AG04450 (cell line): ENCODE results near the gene MISP3. TPM values are rescaled to one million over a fixed set of nuclear protein-coding genes. Genes with fewer than 3 reads are reported as not detected.
A peak's percentile ranks its signal among the peaks of the same experiment; 100 is the strongest.

Experiments
- CTCF ChIA-PET: fragments of 300-600, 350-600 bp; formaldehyde crosslinking; extraction: SDS; loops from one replicate; lab custom pipeline; 2022; ENCODE audit warnings: antibody characterized with exemption, inconsistent platforms; lab: Charles Lee
- POLR2A ChIA-PET: fragments of 350-600 bp; formaldehyde crosslinking; extraction: SDS; loops from one replicate; lab custom pipeline; 2021; ENCODE audit warnings: antibody characterized with exemption, inconsistent platforms; lab: Yijun Ruan, JAX
- DNase-seq: peaks from one replicate; pipeline ENCODE4 v3.0.0-alpha.2; 2011; ENCODE audit warnings: low read depth, low spot score
- H3K27ac ChIP-seq: one replicate; pipeline ENCODE4 v1.5.1; 2012; ENCODE audit warnings: low read depth, low read length, control low read depth
- H3K27me3 ChIP-seq: one replicate; pipeline ENCODE4 v1.6.0; 2012; ENCODE audit warnings: low read length; ENCODE audit not compliant: control insufficient read depth, insufficient read depth
- H3K4me3 ChIP-seq: 2 replicates; pipeline ENCODE4 v1.5.1; 2011; ENCODE audit warnings: mild to moderate bottlenecking, low read depth, low read length, control low read depth
- H3K9me3 ChIP-seq: 2 replicates; pipeline ENCODE4 v1.5.1; 2012; ENCODE audit warnings: low read length; ENCODE audit not compliant: control insufficient read depth, insufficient read depth
- polyA plus RNA-seq: library from polyadenylated mRNA; depleted of rRNA; stranded (reverse); fragments of >200 nt; gene quantifications from 2 replicates; pipeline ENCODE4 v1.2.3, GENCODE V29; 2011
- TF ChIP-seq, protein P1 (sequence below): IDR thresholded peaks from 2 replicates; pipeline ENCODE4 v1.5.1; 2011; ENCODE audit warnings: low read depth, low read length, control low read depth, inconsistent platforms

Gene MISP3
- polyA plus RNA-seq, 1 experiment: 0.27 TPM

- ChIA-PET CTCF (no interaction called here), POLR2A (no interaction called here)
- TF ChIP-seq, protein P1, sequence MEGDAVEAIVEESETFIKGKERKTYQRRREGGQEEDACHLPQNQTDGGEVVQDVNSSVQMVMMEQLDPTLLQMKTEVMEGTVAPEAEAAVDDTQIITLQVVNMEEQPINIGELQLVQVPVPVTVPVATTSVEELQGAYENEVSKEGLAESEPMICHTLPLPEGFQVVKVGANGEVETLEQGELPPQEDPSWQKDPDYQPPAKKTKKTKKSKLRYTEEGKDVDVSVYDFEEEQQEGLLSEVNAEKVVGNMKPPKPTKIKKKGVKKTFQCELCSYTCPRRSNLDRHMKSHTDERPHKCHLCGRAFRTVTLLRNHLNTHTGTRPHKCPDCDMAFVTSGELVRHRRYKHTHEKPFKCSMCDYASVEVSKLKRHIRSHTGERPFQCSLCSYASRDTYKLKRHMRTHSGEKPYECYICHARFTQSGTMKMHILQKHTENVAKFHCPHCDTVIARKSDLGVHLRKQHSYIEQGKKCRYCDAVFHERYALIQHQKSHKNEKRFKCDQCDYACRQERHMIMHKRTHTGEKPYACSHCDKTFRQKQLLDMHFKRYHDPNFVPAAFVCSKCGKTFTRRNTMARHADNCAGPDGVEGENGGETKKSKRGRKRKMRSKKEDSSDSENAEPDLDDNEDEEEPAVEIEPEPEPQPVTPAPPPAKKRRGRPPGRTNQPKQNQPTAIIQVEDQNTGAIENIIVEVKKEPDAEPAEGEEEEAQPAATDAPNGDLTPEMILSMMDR: no peak
- DNase-seq: no peak
- H3K4me3 ChIP-seq: no peak overlapping the region
- H3K27me3 ChIP-seq: peaks cover 14% of the 10 kb centered on the region
- no peak overlapping the region for H3K27ac ChIP-seq
- no peaks in the 10 kb centered on the region for H3K9me3 ChIP-seq
Measured at GRCh38 chr19:14063105-14063504, 9.5 kb upstream of the MISP3 start.

DNA sequence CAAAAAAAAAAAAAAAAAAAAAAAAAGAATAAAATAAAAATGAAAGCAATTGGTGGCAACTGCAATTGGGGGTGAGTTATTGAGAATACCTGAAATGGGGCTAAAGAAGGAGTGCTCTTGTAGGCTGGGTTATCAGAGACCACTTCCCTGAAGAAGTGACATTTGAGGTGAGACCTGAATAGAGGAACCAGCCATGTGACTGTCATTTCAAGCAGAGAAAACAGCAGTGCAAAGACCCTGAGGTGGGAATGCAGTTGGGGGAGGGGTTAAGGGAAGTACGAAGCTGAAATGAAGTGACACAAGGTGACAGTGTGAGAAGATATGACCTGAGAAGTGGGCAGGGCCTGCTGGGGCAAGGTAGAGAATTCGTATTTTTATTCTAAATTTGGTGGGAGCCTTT is 6.5 kb upstream of the MISP3 start:
- ChIA-PET POLR2A (no interaction called here), CTCF (no interaction called here)
- H3K27ac ChIP-seq: no peak overlapping the region
- TF ChIP-seq, protein P1: no peak
- no peaks in the 10 kb centered on the region for H3K27me3 ChIP-seq
- no peaks in the 10 kb centered on the region; the same call in 1 of the 2 replicates for H3K9me3 ChIP-seq
- H3K4me3 ChIP-seq: no peak overlapping the region
- no peak for DNase-seq

- ChIA-PET CTCF (interaction anchor here (0.6 to 6.4 kb wide), 4 partner anchors 10 to 191 kb away, joined by 3 to 68 read pairs (median 10); partner anchors contain the start of genes ASF1B and PALM3), POLR2A (no interaction called here)
- no peak for DNase-seq
- Histone ChIP-seq H3K27ac (no peak overlapping the region), H3K27me3 (no peaks in the 10 kb centered on the region), H3K4me3 (no peak overlapping the region), H3K9me3 (no peaks in the 10 kb centered on the region; the same call in 1 of the 2 replicates)
- TF ChIP-seq, protein P1: no peak
Measured at GRCh38 chr19:14070268-14071050, 2.1 kb upstream of the MISP3 start.

GRCh38 chr19:14073261-14073924 is 807 bp downstream of the MISP3 start:
- TF ChIP-seq, protein P1: no peak; the same call in 1 of the 2 replicates
- POLR2A ChIA-PET: interaction anchor here (0.6 kb wide), 1 partner anchor 8 kb away, joined by 3 read pairs; no protein-coding TSS in a partner anchor
- CTCF ChIA-PET: interaction anchor here (0.6 to 6.4 kb wide), 7 partner anchors 13 to 275 kb away, joined by 3 to 68 read pairs (median 4); partner anchors contain the start of gene PALM3
- Histone ChIP-seq H3K4me3 (peak overlapping the region; percentile 74), H3K9me3 (no peaks in the 10 kb centered on the region; the same call in 1 of the 2 replicates), H3K27ac (no peak overlapping the region), H3K27me3 (no peaks in the 10 kb centered on the region)
- DNase-seq: no peak
